GM12878 (cell line): ENCODE results near the gene RBPJ. TPM values are rescaled to one million over a fixed set of nuclear protein-coding genes. Genes with fewer than 3 reads are reported as not detected.

Experiments used
- ATAC-seq: fragments of 200-7000 bp; cut with Tn5 transposase; 3 replicates; pipeline ENCODE4 v1.9.1; 2020; ENCODE audit warnings: mild to moderate bottlenecking, moderate library complexity
- BruUV-seq: library from RNA; stranded (reverse); fragments of 400-500 nt; replicated peaks from 2 replicates; lab custom pipeline; 2021; lab: Mats Ljungman, UMichigan
- CTCF ChIA-PET: fragments of 300-600 bp; sonication (Branson Sonifier 250); formaldehyde crosslinking; extraction: SDS; loops from one replicate; lab custom pipeline; 2021; ENCODE audit warnings: inconsistent platforms; lab: Yijun Ruan, JAX
- POLR2A ChIA-PET: fragments of 350-600 bp; formaldehyde crosslinking; extraction: SDS; loops from one replicate; lab custom pipeline; 2021; ENCODE audit warnings: inconsistent platforms; lab: Charles Lee
- RAD21 ChIA-PET: fragments of 300-600 bp; sonication (Branson Sonifier 250); formaldehyde crosslinking; loops from one replicate; lab custom pipeline; 2023; ENCODE audit warnings: antibody characterized with exemption; ENCODE audit not compliant: unreplicated experiment; lab: Charles Lee
- SMC1A ChIA-PET: fragments of 300-600 bp; sonication (Branson Sonifier 250); formaldehyde crosslinking; loops from one replicate; lab custom pipeline; 2023; ENCODE audit not compliant: unreplicated experiment, uncharacterized antibody; lab: Charles Lee
- DNase-seq: peaks from one replicate; pipeline ENCODE4 v3.0.0-alpha.2; 2011; ENCODE audit warnings: low read depth, low spot score
- FAIRE-seq: peaks from 3 replicates; lab custom pipeline; 2011; peaks lifted over from hg19 to GRCh38; lab: Jason Lieb, UNC
- H2AFZ ChIP-seq: 2 replicates; pipeline ENCODE4 v1.6.0; 2011; ENCODE audit warnings: low read depth, low read length, control low read depth; ENCODE audit not compliant: control insufficient read depth
- H3K27ac ChIP-seq: 2 replicates; pipeline ENCODE4 v1.5.1; 2011; ENCODE audit warnings: control low read depth; ENCODE audit not compliant: control insufficient read depth, insufficient read depth
- H3K27me3 ChIP-seq, 2 experiments: replicated peaks in 1 of 2; 2 replicates each; pipeline versions ENCODE4 v1.6.0 to v1.6.1; 2011; ENCODE audit warnings: low read length in 1 of 2; ENCODE audit not compliant: control insufficient read depth in 2 of 2, insufficient read depth in 2 of 2
- H3K36me3 ChIP-seq, 2 experiments: 2 replicates each; pipeline ENCODE4 v1.5.1; 2011; ENCODE audit warnings: low read length in 1 of 2; ENCODE audit not compliant: control insufficient read depth in 2 of 2, insufficient read depth in 2 of 2
- H3K4me1 ChIP-seq: 2 replicates; pipeline ENCODE4 v1.6.1; 2011; ENCODE audit warnings: mild to moderate bottlenecking, low read length, moderate library complexity, mixed read lengths; ENCODE audit not compliant: control insufficient read depth, insufficient read depth
- H3K4me2 ChIP-seq: 2 replicates; pipeline ENCODE4 v1.6.0; 2011; ENCODE audit warnings: control low read depth; ENCODE audit not compliant: control insufficient read depth, insufficient read depth
- H3K4me3 ChIP-seq: fragments of 200-600 bp; sonication (generic); 2 replicates; pipeline ENCODE4 v1.5.1; 2016
- H3K79me2 ChIP-seq: 2 replicates; pipeline ENCODE4 v1.6.0; 2011; ENCODE audit warnings: low read length; ENCODE audit not compliant: control insufficient read depth, insufficient read depth
- H3K9ac ChIP-seq: 2 replicates; pipeline ENCODE4 v1.8.0; 2011; ENCODE audit warnings: low read length, control low read depth, mixed read lengths; ENCODE audit not compliant: control insufficient read depth, insufficient read depth
- H3K9me3 ChIP-seq: replicated peaks from 3 replicates; pipeline ENCODE4 v1.5.1; 2011; ENCODE audit warnings: mild to moderate bottlenecking, low read length; ENCODE audit not compliant: control insufficient read depth, insufficient read depth
- H4K20me1 ChIP-seq: 2 replicates; pipeline ENCODE4 v1.6.0; 2011; ENCODE audit not compliant: control insufficient read depth, insufficient read depth
- BCLAF1 ChIP-seq: fragments of 450-650 bp; IDR thresholded peaks from 2 replicates; pipeline ENCODE4 v1.6.1; 2017; ENCODE audit warnings: antibody characterized with exemption, mild to moderate bottlenecking, moderate library complexity
- EGR1 ChIP-seq, 2 experiments: IDR thresholded peaks; 1 replicate in 1 of 2; 2 replicates in 1 of 2; pipeline ENCODE4 v1.6.1; 2011 to 2012; ENCODE audit warnings: low read depth in 2 of 2, low read length in 2 of 2, borderline replicate concordance in 1 of 2, mild to moderate bottlenecking in 1 of 2, moderate library complexity in 1 of 2
- FOXK2 ChIP-seq: fragments of 450-650 bp; IDR thresholded peaks from 2 replicates; pipeline ENCODE4 v1.6.1; 2017; ENCODE audit warnings: mild to moderate bottlenecking, moderate library complexity
- HDAC6 ChIP-seq: fragments of 200-600 bp; sonication (generic); IDR thresholded peaks from one replicate; pipeline ENCODE4 v1.8.0; 2017; ENCODE audit warnings: antibody characterized with exemption; ENCODE audit not compliant: unreplicated experiment
- JUNB ChIP-seq: IDR thresholded peaks from 2 replicates; pipeline ENCODE4 v1.6.1; 2016; ENCODE audit warnings: antibody characterized with exemption, mild to moderate bottlenecking
- MAX ChIP-seq: IDR thresholded peaks from 2 replicates; pipeline ENCODE4 v1.6.1; 2012; ENCODE audit warnings: low read depth, low read length, improper control_type of control experiment
- MEF2B ChIP-seq: fragments of 450-650 bp; IDR thresholded peaks from 2 replicates; pipeline ENCODE4 v1.6.1; 2018; ENCODE audit warnings: mild to moderate bottlenecking, moderate library complexity; ENCODE audit not compliant: partially characterized antibody, poor library complexity, severe bottlenecking
- NFYA ChIP-seq: IDR thresholded peaks from 2 replicates; pipeline ENCODE4 v1.6.1; 2011; ENCODE audit warnings: low read depth, mild to moderate bottlenecking, low read length, improper control_type of control experiment, borderline replicate concordance
- PML ChIP-seq: IDR thresholded peaks from 2 replicates; pipeline ENCODE4 v1.6.1; 2012; ENCODE audit warnings: low read length, inconsistent platforms
- POLR2A ChIP-seq: IDR thresholded peaks from 2 replicates; pipeline ENCODE4 v1.6.1; 2011; ENCODE audit warnings: low read depth, mild to moderate bottlenecking, low read length
- POU2F2 ChIP-seq: IDR thresholded peaks from 3 replicates; pipeline ENCODE4 v1.6.1; 2011; ENCODE audit warnings: low read depth, mild to moderate bottlenecking, low read length, borderline replicate concordance
- RAD21 ChIP-seq: IDR thresholded peaks from 2 replicates; pipeline ENCODE4 v1.6.1; 2011; ENCODE audit warnings: mild to moderate bottlenecking, low read depth, low read length, moderate library complexity; ENCODE audit not compliant: insufficient read depth
- RBBP5 ChIP-seq: fragments of 200-600 bp; sonication (generic); conservative IDR thresholded peaks from 2 replicates; pipeline ENCODE4 v1.6.1; 2016
- SP1 ChIP-seq: IDR thresholded peaks from one replicate; pipeline ENCODE4 v1.6.1; 2011; ENCODE audit warnings: low read depth, low read length
- SUZ12 ChIP-seq: fragments of 200-600 bp; sonication (generic); IDR thresholded peaks from one replicate; pipeline ENCODE4 v1.6.1; 2018; ENCODE audit warnings: antibody characterized with exemption, mild to moderate bottlenecking; ENCODE audit not compliant: unreplicated experiment
- TCF12 ChIP-seq: IDR thresholded peaks from 2 replicates; pipeline ENCODE4 v1.6.1; 2011; ENCODE audit warnings: low read depth, mild to moderate bottlenecking, low read length
- WGBS: methylation state at CpG from one replicate; pipeline ENCODE4 v1.1.6; 2016; ENCODE audit warnings: low lambda C conversion rate; ENCODE audit not compliant: insufficient replicate concordance, insufficient coverage; ENCODE audit errors: missing lambda C conversion rate; 5-methylcytosine and 5-hydroxymethylcytosine counted together
- in situ Hi-C: fragments of 300-500 bp; cut with MboI; formaldehyde crosslinking; loops from 9 replicates; pipeline ENCODE4 v1.14.3; 2018; ENCODE audit warnings: mixed read lengths
- intact Hi-C: fragments of 100-400 bp; cut with micrococcal nuclease; formaldehyde crosslinking; loops from one replicate; pipeline ENCODE4 v1.14.2; 2022; ENCODE audit not compliant: unreplicated experiment
- polyA plus RNA-seq, 11 experiments: library from polyadenylated mRNA; depleted of rRNA in 4 of 11; unstranded in 6 of 11; stranded (reverse) in 5 of 11; fragments of >200 nt; fragmentation: Nextera tagmentation in 4 of 11; fragmentation: Illumina TruSeq in 1 of 11; extraction: Ambion mirVana in 4 of 11; extraction: Trizol in 1 of 11; gene quantifications; 1 replicate in 1 of 11; 2 replicates in 10 of 11; pipeline versions ENCODE4 v1.2.1 to v1.2.3, GENCODE V29; 2011 to 2016; ENCODE audit warnings: inconsistent platforms in 2 of 11, missing spikeins in 2 of 11, low read depth in 1 of 11
- total RNA-seq, 4 experiments: library from RNA; depleted of rRNA in 3 of 4; stranded (reverse); fragments of >200 nt in 3 of 4; fragmentation: Illumina TruSeq in 1 of 4; extraction: Trizol in 1 of 4; gene quantifications; 2 replicates each; pipeline versions ENCODE4 v1.2.1 to v1.2.3, GENCODE V29; 2013 to 2021
- TF ChIP-seq, protein P1 (sequence below): IDR thresholded peaks from 2 replicates; pipeline ENCODE4 v1.6.1; 2012; ENCODE audit warnings: low read depth, low read length, improper control_type of control experiment

The RBPJ gene
- total and polyA plus RNA-seq, 10 of the 15 experiments (the other 5 are each of a cell fraction or from before 2014, with no cell fraction given): 24.5 to 87.6 (median 41.6) TPM

DNA sequence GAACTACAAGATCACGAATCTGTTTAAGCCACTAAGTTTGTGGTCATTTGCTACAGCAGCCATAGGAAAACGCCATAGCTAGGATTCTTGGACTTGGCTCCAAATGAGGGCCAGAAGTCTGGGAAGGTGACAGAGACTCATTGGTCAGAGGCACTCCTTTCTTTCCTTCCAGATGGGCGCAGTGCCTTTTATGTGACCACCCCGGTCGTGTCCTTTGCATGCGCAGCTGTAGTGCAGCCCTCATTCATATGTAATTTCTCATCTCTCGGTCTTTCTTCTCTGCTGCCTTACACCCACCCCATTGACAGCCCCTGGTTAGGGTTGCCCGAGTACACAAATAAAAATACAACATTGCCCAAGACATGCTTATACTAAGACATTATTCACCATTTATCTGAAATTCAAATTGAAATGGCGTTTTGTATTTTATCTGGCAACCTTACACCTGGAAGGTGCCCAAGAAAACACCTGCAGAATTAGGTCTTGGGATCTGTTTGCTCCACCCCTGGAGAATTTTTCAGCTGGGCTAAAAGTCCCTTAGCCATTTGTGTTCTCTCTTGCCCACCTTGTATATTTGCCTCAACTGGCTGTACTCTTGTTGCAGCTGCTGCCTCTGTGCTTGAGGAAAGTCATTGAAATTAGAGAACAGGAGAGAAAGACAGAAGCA is 147.6 kb downstream of the RBPJ start:
- BruUV-seq: no TSS peak
- no peak for DNase-seq
- Histone ChIP-seq H3K4me2 (no peak overlapping the region), H2AFZ (no peak overlapping the region), H3K79me2 (no peaks in the 10 kb centered on the region), H3K27me3 (peaks cover 0 to 2% of the 10 kb centered on the region in 2 experiments; a peak in 2 of 4 replicates), H3K4me1 (no peaks in the 10 kb centered on the region), H3K27ac (no peak overlapping the region), H4K20me1 (no peaks in the 10 kb centered on the region), H3K9ac (no peak overlapping the region), H3K4me3 (no peak overlapping the region), H3K36me3 (no peaks in the 10 kb centered on the region), H3K9me3 (no peaks in the 10 kb centered on the region)
- no peak for ATAC-seq
- intact Hi-C loops (no loop called here), in situ Hi-C loops (no loop called here)
- ChIA-PET POLR2A (no interaction called here), CTCF (interaction anchor here (0.6 kb wide), 1 partner anchor 542 kb away, joined by 3 read pairs; no protein-coding TSS in a partner anchor), SMC1A (no interaction called here), RAD21 (no interaction called here)
- no peak for FAIRE-seq
- TF ChIP-seq MEF2B (no peak), PML (no peak), NFYA (no peak), RBBP5 (no peak), POU2F2 (no peak), HDAC6 (no peak), EGR1 (IDR thresholded peaks at IDR 0.05; ENCODE audit: borderline replicate concordance in 1 of 2, low read depth in 2 of 2, low read length in 2 of 2) (no peak), POLR2A (no peak), SUZ12 (no peak), TCF12 (no peak), MAX (no peak), BCLAF1 (no peak), JUNB (no peak), FOXK2 (no peak), RAD21 (no peak), SP1 (no peak)
- TF ChIP-seq, protein P1, sequence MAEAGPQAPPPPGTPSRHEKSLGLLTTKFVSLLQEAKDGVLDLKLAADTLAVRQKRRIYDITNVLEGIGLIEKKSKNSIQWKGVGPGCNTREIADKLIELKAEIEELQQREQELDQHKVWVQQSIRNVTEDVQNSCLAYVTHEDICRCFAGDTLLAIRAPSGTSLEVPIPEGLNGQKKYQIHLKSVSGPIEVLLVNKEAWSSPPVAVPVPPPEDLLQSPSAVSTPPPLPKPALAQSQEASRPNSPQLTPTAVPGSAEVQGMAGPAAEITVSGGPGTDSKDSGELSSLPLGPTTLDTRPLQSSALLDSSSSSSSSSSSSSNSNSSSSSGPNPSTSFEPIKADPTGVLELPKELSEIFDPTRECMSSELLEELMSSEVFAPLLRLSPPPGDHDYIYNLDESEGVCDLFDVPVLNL: no peak
- 35% methylated on average over 9 of the region's 9 CpGs for WGBS
